ENCODE data around the gene CFAP90.

The CFAP90 gene

DNA sequence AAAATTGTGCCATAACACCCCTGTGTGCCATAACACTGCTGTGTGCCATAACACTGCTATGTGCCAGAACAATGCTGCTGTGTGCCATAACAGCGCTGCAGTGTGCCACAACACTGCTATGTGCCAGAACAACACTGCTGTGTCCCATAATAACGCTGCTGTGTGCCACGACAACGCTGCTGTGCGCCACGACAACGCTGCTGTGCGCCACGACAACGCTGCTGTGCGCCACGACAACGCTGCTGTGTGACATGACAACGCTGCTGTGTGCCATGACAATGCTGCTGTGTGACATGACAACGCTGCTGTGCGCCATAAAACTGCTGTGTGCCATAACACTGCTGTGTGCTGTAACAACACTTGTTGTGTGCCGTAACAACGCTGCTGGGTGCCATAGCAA is 25.9 kb downstream of the CFAP90 start:
- DNase-seq (ENCODE audit: insufficient read length, low spot score) (no peak), FAIRE-seq (no peak)
- TF ChIP-seq POLR2A (IDR thresholded peaks at IDR 0.05; ENCODE audit: low read depth, low read length) = no peak

DNA sequence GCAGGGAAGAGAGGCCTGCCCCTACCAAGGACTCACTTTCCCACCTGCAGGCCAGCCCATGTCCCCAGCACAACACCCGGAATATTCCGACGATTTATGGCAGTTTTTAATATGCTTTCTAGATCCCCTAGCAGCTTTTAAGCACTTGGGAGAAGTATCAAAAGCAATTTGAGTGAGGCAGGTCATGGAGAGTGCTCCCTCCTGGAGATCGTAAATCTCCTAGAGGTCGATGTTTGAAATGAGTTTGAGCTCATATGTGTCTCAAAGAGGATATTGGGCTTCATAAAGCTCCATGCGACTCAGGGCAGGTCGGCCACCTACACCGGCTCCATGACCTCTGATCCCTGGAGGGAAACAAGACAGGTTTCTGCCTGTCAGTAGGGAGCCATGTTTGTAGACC is 27.3 kb downstream of the CFAP90 start:
- FAIRE-seq (no peak), DNase-seq (ENCODE audit: insufficient read length, low spot score) (no peak)
- TF ChIP-seq POLR2A (IDR thresholded peaks at IDR 0.05; ENCODE audit: low read depth, low read length) = no peak

GRCh38 chr5:7822449-7822848 is 28.5 kb downstream of the CFAP90 start:
- DNase-seq (ENCODE audit: insufficient read length, low spot score) (no peak), FAIRE-seq (no peak)
- TF ChIP-seq POLR2A (IDR thresholded peaks at IDR 0.05; ENCODE audit: low read depth, low read length) = no peak

- DNase-seq (ENCODE audit: insufficient read length, low spot score) = no peak
- no peak for TF ChIP-seq POLR2A (IDR thresholded peaks at IDR 0.05; ENCODE audit: low read depth, low read length)
- no peak for FAIRE-seq
Observed at GRCh38 chr5:7816535-7816901, 34.4 kb downstream of the CFAP90 start.

GRCh38 chr5:7815892-7816534 is 34.9 kb downstream of the CFAP90 start:
- DNase-seq (ENCODE audit: insufficient read length, low spot score) (peak; percentile 92), FAIRE-seq (no peak)
- no peak for TF ChIP-seq POLR2A (IDR thresholded peaks at IDR 0.05; ENCODE audit: low read depth, low read length)

GRCh38 chr5:7814816-7815215 is 36.1 kb downstream of the CFAP90 start:
- no peak for DNase-seq (ENCODE audit: insufficient read length, low spot score)
- no peak for FAIRE-seq
- no peak for TF ChIP-seq POLR2A (IDR thresholded peaks at IDR 0.05; ENCODE audit: low read depth, low read length)

DNA sequence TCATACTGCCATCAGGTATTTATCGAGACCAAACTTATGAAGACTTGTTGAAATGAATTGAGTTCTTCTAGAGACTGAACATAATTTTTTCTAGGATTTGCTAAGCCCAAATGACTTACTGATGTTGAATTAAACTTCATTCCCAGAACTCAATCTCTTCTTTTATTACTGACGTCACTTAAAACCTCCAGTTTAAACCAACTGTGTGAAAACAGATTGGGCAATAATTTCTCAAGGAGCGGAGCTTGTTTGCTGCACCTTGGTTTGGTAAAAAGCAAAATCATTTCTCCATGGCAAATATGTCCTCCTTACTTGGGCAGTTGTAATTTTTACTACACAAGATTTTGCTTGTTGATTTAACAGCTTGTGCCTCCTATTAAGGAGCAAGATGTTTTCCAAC is 37.4 kb downstream of the CFAP90 start:
- FAIRE-seq (no peak), DNase-seq (ENCODE audit: insufficient read length, low spot score) (no peak)
- no peak for TF ChIP-seq POLR2A (IDR thresholded peaks at IDR 0.05; ENCODE audit: low read depth, low read length)

- FAIRE-seq (no peak), DNase-seq (ENCODE audit: insufficient read length, low spot score) (no peak)
- TF ChIP-seq POLR2A (IDR thresholded peaks at IDR 0.05; ENCODE audit: low read depth, low read length) = no peak
Observed at GRCh38 chr5:7813007-7813406, 37.9 kb downstream of the CFAP90 start.

DNA sequence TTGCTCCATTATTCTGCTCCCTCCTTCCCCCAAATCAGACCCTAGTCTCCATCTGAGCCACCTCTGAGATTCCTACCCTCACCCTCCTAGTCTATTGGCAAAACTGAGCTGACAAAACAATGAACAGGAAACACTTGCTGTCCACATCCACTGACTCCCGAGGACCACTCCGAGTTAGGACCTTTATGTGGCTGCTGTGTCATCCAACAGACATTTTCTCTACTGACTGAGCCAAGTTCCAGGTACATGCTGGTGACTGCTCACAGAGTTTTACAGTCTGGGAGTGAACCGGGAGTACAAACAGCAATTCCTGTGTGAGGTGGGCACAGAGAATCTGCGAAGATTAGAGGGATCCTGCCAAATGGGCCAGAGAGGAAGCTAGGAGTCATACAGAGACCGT is 39.2 kb downstream of the CFAP90 start:
- DNase-seq (ENCODE audit: insufficient read length, low spot score) = no peak
- TF ChIP-seq POLR2A (IDR thresholded peaks at IDR 0.05; ENCODE audit: low read depth, low read length) = no peak
- FAIRE-seq = no peak

DNA sequence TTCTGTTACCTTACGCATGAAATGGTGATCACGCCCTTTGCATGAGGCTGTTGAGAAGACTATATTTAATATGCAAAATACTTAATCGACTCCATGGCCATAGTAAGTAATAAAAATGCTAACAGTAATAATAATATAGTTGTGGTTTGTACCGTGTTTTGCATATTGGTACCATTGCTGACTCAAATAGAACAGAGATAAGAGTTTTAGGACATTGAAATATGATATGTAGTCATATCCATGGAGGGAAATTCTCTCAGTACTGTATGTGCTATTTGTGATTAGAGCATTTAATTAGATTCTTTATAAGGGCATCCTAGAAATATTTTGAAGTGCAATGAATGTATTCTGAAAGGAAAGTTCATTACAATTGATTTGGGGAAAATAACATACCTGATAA is 41.9 kb downstream of the CFAP90 start:
- no peak for FAIRE-seq
- DNase-seq (ENCODE audit: insufficient read length, low spot score) = no peak
- TF ChIP-seq POLR2A (IDR thresholded peaks at IDR 0.05; ENCODE audit: low read depth, low read length) = no peak

DNA sequence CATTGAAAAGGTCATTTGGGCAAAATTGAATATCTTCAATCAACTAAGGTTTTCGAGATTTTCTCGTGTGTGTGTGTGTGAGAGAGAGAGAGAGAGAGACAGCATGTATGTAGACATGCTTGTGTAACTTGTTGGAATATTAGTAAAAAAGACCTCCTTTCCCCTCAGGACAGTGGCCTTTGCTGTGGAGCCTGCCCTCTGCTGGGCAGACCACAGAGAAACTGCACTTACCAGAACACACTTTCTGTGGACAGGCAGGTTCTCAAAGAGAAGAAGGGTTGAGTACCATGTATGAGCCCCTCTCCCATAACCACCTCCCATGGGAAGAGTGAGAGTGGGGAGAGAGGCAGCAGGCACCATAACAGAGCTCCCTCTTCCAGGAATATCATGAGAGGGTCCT is 45.6 kb downstream of the CFAP90 start:
- DNase-seq (ENCODE audit: insufficient read length, low spot score) (no peak), FAIRE-seq (no peak)
- TF ChIP-seq POLR2A (IDR thresholded peaks at IDR 0.05; ENCODE audit: low read depth, low read length) = no peak

- TF ChIP-seq POLR2A (IDR thresholded peaks at IDR 0.05; ENCODE audit: low read depth, low read length) = no peak
- no peak for DNase-seq (ENCODE audit: insufficient read length, low spot score)
- no peak for FAIRE-seq
Observed at GRCh38 chr5:7803937-7804336, 47.0 kb downstream of the CFAP90 start.

DNA sequence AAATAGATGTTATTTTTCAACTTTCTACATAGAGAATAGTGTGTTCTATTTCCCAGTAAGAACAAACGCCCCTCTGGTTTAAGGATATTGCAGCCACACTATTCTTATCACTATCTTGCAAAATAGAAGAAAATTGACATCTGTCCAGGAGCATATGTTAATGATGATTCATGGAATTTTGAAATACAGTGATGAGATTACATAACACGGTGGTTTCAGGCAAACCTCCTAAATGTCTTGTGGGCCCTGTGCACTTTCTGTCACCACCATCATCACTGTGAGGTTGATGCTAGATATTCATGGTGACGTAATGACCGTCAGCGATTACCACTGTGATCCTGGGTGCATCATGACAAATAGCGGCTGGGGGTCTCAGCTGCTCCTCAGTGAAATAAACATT is 48.1 kb downstream of the CFAP90 start:
- FAIRE-seq (no peak), DNase-seq (ENCODE audit: insufficient read length, low spot score) (no peak)
- TF ChIP-seq POLR2A (IDR thresholded peaks at IDR 0.05; ENCODE audit: low read depth, low read length) = no peak

DNA sequence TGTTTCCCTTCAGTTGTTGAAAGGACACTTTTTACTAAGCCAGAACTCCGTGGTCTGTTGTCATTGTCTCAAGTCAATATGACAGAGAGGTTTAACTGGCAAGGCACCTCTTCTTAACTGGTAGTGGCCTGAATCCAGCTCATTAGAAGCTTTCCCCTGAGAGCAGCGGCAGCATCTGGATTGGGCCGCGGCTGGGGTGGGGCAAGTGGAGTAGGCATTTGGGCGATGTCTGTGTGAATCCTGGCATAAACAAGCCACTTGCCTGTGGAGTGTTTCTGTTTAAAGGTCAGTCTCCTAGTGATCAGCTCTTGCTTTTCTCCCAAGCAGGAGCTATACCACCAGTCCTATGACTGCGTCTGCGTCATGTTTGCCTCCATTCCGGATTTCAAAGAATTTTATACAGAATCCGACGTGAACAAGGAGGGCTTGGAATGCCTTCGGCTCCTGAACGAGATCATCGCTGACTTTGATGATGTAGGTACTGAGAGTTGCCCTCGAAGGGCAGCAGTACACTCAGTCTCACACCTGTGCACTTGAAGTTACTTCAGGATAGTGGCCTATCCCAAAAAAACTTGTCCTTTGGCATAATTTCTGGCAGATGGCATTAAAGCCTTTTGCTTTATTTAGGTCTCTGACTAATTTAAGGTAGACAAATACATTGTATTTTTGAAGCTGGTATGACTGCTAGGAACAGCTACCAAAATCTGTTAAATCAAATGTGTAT is 48.9 kb downstream of the CFAP90 start:
- DNase-seq (ENCODE audit: insufficient read length, low spot score) (no peak), FAIRE-seq (no peak)
- no peak for TF ChIP-seq POLR2A (IDR thresholded peaks at IDR 0.05; ENCODE audit: low read depth, low read length)

DNA sequence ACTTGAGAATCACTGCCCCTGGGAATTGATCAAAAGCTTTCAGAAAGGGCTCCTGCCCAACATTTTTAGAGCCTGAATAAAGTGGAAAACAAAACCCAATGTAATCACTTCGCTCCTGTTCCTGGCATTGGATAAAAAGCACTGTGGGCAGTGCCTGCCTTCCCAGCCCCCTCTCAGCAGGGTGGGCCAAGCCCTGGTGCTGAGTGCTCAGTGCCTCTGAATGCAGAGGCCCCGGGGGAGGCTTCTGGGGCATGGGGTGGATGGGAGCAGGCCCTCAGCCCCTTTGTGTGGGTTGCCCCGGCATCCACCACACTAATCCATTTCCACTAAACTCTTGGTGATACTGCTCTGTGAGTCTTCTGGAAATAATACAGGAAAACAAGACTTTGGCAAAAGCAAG is 55.6 kb downstream of the CFAP90 start:
- DNase-seq (ENCODE audit: insufficient read length, low spot score) (no peak), FAIRE-seq (no peak)
- TF ChIP-seq POLR2A (IDR thresholded peaks at IDR 0.05; ENCODE audit: low read depth, low read length) = no peak

All from H54 (cell line).